Measurements from ENCODE around the gene PRG2. TPM values are rescaled to one million over a fixed set of nuclear protein-coding genes. Genes with fewer than 3 reads are reported as not detected.

Gene PRG2
- total RNA-seq, 1 donor from 2014 or later, result not detected

DNA sequence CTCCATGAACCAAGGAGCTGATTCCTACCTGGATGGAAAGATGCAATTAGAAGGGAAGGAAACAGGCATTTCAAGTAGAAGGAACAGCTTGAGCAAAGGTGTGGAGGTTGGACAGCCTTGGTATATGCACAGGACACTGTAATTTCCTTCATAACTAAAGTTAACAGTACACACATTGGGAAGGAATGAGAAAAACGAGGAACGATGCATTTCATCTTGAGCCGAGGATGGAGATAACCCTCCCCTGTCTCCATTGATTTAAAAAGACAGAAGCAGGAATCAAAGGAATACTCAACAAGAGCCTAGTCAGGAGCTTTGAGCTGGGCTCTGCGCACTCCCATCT is 2.3 kb upstream of the PRG2 start:
- Mint-ChIP-seq H3K27me3 (ENCODE audit: unreplicated experiment) (peaks cover 44% of the 10 kb centered on the region), H3K36me3 (ENCODE audit: unreplicated experiment) (no peaks in the 10 kb centered on the region), H3K4me1 (ENCODE audit: unreplicated experiment) (no peaks in the 10 kb centered on the region), H3K27ac (ENCODE audit: unreplicated experiment) (no peak overlapping the region), H3K4me3 (ENCODE audit: unreplicated experiment) (no peak overlapping the region), H3K9me3 (ENCODE audit: unreplicated experiment) (no peaks in the 10 kb centered on the region)
- TF ChIP-seq, protein P1, sequence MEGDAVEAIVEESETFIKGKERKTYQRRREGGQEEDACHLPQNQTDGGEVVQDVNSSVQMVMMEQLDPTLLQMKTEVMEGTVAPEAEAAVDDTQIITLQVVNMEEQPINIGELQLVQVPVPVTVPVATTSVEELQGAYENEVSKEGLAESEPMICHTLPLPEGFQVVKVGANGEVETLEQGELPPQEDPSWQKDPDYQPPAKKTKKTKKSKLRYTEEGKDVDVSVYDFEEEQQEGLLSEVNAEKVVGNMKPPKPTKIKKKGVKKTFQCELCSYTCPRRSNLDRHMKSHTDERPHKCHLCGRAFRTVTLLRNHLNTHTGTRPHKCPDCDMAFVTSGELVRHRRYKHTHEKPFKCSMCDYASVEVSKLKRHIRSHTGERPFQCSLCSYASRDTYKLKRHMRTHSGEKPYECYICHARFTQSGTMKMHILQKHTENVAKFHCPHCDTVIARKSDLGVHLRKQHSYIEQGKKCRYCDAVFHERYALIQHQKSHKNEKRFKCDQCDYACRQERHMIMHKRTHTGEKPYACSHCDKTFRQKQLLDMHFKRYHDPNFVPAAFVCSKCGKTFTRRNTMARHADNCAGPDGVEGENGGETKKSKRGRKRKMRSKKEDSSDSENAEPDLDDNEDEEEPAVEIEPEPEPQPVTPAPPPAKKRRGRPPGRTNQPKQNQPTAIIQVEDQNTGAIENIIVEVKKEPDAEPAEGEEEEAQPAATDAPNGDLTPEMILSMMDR (IDR thresholded peaks at IDR 0.05), result no peak
- no peak for DNase-seq (ENCODE audit: extremely low spot score, unreplicated experiment)

- TF ChIP-seq, protein P1 (IDR thresholded peaks at IDR 0.05), result no peak
- DNase-seq (ENCODE audit: extremely low spot score, unreplicated experiment), result no peak
- Mint-ChIP-seq H3K27me3 (ENCODE audit: unreplicated experiment) (peaks cover 44% of the 10 kb centered on the region), H3K4me3 (ENCODE audit: unreplicated experiment) (no peak overlapping the region), H3K4me1 (ENCODE audit: unreplicated experiment) (peaks cover under 1% of the 10 kb centered on the region), H3K27ac (ENCODE audit: unreplicated experiment) (no peak overlapping the region), H3K36me3 (ENCODE audit: unreplicated experiment) (no peaks in the 10 kb centered on the region), H3K9me3 (ENCODE audit: unreplicated experiment) (no peaks in the 10 kb centered on the region)
Observed at GRCh38 chr11:57392066-57392762, 1.8 kb upstream of the PRG2 start.

GRCh38 chr11:57391539-57391938 is 1.1 kb upstream of the PRG2 start:
- no peak overlapping the region for H3K4me3 Mint-ChIP-seq (ENCODE audit: unreplicated experiment)
- no peaks in the 10 kb centered on the region for H3K9me3 Mint-ChIP-seq (ENCODE audit: unreplicated experiment)
- H3K4me1 Mint-ChIP-seq (ENCODE audit: unreplicated experiment), result peaks cover 8% of the 10 kb centered on the region
- peaks cover 47% of the 10 kb centered on the region for H3K27me3 Mint-ChIP-seq (ENCODE audit: unreplicated experiment)
- DNase-seq (ENCODE audit: extremely low spot score, unreplicated experiment), result no peak
- no peaks in the 10 kb centered on the region for H3K36me3 Mint-ChIP-seq (ENCODE audit: unreplicated experiment)
- no peak overlapping the region for H3K27ac Mint-ChIP-seq (ENCODE audit: unreplicated experiment)
- TF ChIP-seq, protein P1 (IDR thresholded peaks at IDR 0.05), result no peak

- TF ChIP-seq, protein P1 (IDR thresholded peaks at IDR 0.05), result no peak
- H3K27ac Mint-ChIP-seq (ENCODE audit: unreplicated experiment), result no peak overlapping the region
- no peak for DNase-seq (ENCODE audit: extremely low spot score, unreplicated experiment)
- H3K36me3 Mint-ChIP-seq (ENCODE audit: unreplicated experiment), result no peaks in the 10 kb centered on the region
- no peak overlapping the region for H3K4me3 Mint-ChIP-seq (ENCODE audit: unreplicated experiment)
- H3K4me1 Mint-ChIP-seq (ENCODE audit: unreplicated experiment), result peaks cover 12% of the 10 kb centered on the region
- peaks cover 50% of the 10 kb centered on the region for H3K27me3 Mint-ChIP-seq (ENCODE audit: unreplicated experiment)
- H3K9me3 Mint-ChIP-seq (ENCODE audit: unreplicated experiment), result no peaks in the 10 kb centered on the region
Observed at GRCh38 chr11:57391111-57391510, 661 bp upstream of the PRG2 start.

- no peaks in the 10 kb centered on the region for H3K36me3 Mint-ChIP-seq (ENCODE audit: unreplicated experiment)
- no peak for DNase-seq (ENCODE audit: extremely low spot score, unreplicated experiment)
Observed at GRCh38 chr11:57387289-57388030, 3.0 kb downstream of the PRG2 start.

More at GRCh38 chr11:57387289-57388030, 3.0 kb downstream of the PRG2 start:
- Mint-ChIP-seq H3K27me3 (ENCODE audit: unreplicated experiment) (peaks cover 50% of the 10 kb centered on the region), H3K9me3 (ENCODE audit: unreplicated experiment) (no peaks in the 10 kb centered on the region), H3K27ac (ENCODE audit: unreplicated experiment) (no peak overlapping the region), H3K4me3 (ENCODE audit: unreplicated experiment) (no peak overlapping the region), H3K4me1 (ENCODE audit: unreplicated experiment) (peaks cover 20% of the 10 kb centered on the region)
- TF ChIP-seq, protein P1 (IDR thresholded peaks at IDR 0.05), result no peak
